ENCODE data around the gene LTBR.
"Not testable (repeated sequence)": the region's sequence is repeated elsewhere in the genome, so short reads cannot be mapped to it uniquely, and the experiment has no call there.

LTBR gene

DNA sequence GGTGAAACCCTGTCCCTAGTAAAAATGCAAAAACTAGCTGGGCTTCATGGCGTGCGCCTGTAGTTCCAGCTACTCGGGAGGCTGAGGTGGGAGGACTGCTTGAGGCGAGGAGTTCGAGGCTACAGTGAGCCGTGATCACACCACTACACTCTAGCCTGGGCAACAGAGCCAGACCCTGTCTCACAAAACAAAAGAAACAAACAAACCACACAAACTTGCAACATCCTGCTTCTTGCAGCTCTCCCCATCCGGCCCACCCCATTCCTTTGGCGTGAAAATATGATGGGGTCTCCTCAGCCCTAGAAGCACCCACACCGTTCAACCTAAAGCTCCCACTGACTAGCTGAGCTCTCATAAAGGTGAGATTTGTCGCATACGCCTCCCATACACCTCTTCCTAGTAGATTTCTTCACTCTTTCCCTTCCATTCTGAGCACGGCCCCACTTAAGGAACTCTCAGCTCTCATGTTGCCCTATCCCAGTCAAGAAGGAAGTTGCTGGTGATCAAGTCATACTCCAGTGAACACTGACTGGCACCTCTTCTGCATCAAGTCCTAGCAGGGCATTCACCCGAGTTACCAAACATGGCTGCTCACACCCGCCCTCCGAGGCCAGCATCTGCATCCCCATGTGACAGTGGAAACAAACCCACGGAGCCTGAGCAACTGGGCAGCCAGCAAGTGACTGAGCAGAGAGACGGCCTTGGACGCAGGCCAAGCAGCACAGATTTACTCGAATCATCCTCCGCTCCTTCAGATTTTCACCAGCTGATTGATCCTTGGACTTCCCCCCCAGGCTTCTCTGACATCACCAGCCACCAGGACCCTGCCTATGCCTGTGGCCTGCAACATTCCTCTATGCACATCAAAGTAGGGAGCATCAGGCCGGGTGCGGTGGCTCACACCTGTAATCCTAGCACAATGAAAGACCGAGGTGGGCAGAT is 41.9 kb downstream of the LTBR start:
- DNase-seq (ENCODE audit: low spot score) = no peak

DNA sequence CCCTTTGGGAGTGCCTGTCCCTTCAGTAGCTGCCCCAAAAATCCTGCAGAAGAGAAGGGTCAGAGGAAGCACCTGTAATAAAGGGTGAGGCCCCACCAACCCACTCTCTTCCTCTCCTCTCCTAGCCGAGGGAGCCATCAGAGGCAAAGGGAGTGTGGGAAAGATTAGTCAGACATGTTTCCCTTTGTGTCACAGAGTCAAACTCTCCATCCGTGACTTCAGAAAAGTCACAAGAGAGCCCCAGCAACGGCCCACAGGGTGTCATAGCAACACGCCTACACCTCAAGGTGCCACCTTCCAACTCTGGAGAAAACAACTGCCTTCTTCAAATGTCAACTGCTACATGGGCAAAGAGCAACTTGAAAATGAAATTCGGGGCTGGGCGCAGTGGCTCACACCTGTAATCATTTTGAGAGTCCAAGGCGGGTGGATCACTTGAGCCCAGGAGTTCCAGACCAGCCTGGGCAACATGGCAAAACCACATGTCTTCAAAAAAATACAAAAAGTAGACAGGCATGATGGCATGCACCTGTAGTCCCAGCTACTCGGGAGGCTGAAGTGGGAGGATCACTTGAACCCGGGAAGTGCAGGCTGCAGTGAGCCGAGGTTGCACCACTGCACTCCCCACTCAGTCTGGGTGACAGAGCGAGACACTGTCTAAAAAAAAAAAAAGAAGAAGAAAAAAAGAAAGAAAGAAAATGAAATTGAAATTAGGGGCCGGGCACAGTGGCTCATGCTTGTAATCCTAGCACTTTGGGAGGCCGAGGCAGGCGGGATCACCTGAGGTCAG is 43.1 kb downstream of the LTBR start:
- DNase-seq (ENCODE audit: low spot score) = peak; percentile 32

DNA sequence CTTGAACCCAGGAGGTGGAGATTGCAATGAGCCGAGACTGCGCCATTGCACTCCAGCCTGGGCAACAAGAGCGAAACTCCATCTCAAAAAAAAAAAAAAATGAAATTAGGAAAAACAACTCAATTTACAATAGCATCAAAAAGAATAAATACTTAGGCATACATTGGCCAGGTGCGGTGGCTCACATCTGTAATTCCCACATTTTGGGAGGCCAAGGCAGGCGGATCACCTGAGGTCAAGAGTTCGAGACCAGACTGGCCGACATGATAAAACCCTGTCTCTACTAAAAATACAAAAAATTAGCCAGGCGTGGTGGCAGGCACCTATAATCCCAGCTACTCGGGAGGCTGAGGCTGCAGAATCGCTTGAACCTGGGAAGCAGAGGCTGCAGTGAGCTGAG is 43.8 kb downstream of the LTBR start:
- not testable (repeated sequence) for DNase-seq (ENCODE audit: low spot score)

DNA sequence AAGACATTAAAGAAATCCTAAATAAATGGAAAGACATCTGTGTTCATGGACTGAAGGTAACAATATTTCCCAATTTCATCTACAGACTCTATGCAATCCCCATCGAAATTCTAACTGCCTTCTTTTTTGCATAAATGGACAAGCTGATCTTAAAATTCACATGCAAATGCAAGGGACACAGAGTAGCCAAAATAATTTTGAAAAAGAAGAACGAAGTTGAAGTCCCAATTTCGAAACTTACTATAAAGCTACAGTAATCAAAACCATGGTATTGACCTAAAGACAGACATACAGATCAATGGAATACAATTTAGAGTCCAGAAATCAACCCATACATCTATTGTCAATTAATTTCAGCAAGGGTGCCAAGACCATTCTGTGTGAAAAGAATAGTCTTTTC is 44.4 kb downstream of the LTBR start:
- DNase-seq (ENCODE audit: low spot score) = no peak

DNA sequence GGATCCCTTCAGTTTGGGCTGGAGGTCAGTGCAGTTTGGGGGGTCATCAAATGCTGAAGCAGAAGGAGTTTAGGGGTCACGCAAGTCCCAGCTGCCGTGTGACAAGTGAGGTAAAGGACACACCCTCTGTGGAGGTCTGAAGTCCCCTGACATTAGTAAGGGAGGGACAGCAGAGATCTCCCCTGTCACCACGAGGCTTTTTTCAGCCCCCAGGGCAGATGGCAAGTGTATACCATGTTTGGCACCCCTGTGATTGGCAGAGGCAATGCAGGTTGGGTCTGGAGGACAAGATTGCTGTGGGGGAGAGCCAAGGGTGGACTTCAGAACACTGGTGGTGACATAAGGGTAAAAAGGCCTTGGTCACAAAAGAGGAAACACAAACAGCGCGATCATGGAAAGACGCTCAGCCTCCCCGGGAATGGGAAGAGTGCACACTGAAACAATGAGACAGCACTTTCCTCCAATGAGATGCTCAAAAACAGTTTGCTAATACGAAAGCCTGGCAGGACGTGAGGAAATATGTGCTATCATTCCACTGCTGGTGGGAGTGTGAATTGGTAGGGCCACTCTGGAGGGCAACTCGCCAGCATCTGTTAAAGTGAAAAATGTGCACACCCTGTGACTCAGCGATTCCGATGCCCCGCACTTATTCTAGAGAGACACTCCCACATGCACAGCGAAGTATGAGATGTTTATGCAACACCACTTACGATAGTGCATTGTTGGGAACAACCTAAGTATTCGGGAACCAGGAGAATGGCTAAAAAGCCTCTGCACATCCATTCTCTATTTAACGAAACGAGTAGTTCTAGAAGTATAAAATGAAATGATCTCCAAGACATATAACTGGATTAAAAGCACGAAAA is 46.4 kb downstream of the LTBR start:
- peak; percentile 96 for DNase-seq (ENCODE audit: low spot score)

DNA sequence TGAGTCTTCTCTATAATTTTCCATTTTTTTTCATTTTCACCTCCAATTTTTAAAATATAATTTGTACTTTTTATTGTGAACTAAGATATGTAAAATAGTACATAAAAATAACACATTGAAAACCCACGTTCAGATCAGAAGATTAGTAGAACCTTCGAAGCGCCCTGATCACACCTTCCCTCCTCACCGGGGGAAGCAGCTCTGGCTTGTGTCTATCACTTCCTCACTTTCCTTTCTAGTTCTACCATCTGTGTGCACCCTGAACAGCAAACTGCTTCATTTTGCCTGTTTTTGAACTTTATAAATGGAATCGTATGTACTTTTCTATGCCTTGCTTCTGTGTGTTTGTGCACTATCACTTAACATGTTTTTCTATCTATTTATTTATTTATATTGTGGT is 49.0 kb downstream of the LTBR start:
- no peak for DNase-seq (ENCODE audit: low spot score)

DNA sequence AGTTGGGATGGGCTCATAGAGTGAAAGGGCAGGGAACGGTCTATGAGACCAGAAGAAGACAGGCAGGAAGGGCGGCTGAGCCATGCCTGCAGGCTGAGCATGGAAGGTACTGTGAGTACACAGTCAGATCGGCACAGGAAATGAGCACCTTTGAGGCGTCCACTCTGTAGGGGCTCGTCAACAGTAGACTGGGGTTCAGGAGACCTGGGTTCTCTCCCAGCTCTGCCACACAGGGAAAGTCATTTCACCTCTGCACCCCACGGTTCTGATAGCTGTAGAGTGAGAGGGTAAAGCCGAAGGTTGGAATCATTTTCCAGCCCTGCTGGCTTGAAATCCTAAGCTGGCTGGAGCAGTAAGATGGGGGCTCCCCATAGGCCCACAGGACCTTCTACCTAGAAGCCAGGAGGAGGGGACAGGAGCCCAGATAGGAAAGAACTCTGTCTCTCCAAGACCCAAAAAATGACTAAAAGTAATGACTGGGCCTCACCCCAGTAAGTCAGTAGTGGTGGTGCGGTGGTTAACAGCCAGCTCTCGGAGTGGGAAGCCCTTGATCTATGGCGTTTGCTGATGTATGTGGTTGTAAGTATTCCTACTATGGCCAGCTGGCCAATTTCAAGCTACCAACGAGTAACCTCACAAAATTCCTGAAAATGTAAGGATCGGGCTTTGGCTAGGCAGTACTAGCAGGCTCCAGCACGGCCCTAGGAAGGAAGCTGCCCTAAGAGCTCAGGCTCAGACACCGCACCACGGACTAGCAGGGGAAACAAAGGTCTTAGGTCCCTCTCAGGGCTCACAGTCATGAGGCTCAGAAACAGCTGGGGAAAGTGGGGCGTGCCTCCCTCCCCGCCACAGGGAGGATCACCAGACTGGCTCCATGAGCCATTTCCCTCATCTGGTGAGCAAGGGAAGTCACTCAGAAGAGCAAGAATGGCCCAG is 50.5 kb downstream of the LTBR start:
- no peak for DNase-seq (ENCODE audit: low spot score)

DNA sequence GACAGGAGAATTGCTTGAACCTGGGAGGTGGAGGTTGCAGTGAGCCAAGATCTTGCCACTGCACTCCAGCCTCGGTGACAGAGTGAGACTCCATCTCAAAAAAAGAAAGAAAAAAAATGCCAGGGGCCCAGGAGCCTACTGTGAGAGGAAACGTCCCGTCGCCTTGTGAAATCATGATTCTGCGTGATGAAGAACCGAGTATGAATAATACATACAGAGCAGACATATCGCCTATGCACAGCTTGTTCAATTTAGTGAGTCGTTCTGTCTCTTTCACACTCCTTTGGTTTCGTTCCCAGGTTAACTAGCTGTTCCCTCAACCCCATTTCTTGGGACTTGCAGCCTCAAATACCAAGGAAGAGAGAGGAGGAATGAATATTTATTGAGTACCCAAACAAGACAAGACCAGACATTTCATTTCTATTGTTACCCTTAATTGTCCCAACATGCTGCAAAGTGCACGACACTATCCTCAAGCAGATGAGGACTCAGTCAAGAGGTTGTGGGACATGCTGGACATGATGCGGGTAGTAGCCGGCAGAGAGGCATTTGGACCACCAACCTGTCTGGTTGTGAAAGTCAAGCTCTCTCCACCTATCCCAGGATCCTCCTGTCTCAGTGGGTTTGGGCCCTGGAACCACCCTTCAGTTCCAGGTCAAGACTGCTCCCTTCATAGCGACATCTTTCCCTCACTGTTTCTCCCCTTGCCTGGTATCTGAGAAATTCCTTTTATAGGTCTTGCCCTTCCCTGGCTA is 52.2 kb downstream of the LTBR start:
- DNase-seq (ENCODE audit: low spot score) = no peak

DNA sequence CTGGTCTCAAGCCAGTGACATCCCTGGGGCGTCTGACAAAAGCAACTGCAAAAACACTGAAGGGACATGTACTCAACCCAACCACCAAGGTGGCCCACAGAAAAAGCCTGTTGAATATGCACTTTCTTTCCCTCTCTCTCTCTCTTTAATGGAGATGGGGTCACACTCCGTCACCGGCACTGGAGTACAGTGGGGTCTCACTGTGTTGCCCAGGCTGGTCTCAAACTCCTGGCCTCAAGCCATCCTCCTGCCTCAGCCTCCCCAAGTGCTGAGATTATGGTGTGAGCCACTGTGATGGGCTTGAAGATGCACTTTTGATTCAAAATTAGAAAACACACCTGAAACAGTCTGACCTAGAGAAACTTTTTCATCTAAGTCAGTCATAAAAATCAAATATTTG is 53.6 kb downstream of the LTBR start:
- DNase-seq (ENCODE audit: low spot score) = no peak

DNA sequence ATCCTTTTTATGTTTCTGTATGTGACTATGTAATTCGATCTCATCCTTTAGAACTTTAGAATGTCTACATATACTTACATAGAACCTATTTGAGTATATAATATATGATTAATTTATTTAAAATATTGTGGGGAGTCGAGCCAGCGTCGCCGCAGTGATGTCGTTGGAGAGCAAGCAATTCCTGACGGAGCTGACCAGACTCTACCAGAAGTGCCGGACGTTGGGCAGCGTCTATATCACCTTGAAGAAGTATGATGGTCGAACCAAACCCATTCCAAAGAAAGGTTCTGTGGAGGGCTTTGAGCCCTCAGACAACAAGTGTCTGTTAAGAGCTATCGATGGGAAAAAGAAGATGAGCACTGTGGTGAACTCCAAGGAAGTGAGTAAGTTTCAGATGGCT is 54.4 kb downstream of the LTBR start:
- no peak for DNase-seq (ENCODE audit: low spot score)

DNA sequence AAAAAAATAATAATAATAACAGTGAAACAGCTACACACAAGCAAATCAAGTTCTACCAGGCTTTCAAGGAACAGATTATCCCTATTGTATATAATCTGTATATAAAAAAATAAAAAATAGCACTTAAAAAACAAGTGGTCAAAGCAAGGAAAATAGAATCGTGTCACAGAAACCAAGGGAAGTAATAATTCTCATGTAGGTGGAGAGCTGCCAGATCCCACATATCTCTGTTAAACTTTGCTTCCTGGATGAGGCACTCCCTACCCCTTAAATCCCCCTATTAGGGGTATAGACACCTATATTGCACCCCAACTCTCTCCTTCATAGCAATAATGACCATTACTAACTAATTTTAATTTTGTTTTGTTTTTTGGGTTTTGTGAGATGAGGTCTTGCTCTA is 56.4 kb downstream of the LTBR start:
- no peak for DNase-seq (ENCODE audit: low spot score)

Data from SW480 (cell line).